Retinal pigment epithelial cell (primary cell): ENCODE measurements around the gene DPP6.

Experiments
- DNase-seq: peaks from one replicate; pipeline ENCODE4 v3.0.0-alpha.2; 2010; ENCODE audit warnings: low read depth
- H3K4me3 ChIP-seq: 2 replicates; pipeline ENCODE4 v1.5.1; 2011; ENCODE audit warnings: mild to moderate bottlenecking, low read length, control low read depth, moderate library complexity
- TF ChIP-seq, protein P1 (sequence below): conservative IDR thresholded peaks from 2 replicates; pipeline ENCODE4 v1.5.1; 2011; ENCODE audit warnings: low read depth, low read length, control low read depth, inconsistent platforms

The DPP6 gene

DNA sequence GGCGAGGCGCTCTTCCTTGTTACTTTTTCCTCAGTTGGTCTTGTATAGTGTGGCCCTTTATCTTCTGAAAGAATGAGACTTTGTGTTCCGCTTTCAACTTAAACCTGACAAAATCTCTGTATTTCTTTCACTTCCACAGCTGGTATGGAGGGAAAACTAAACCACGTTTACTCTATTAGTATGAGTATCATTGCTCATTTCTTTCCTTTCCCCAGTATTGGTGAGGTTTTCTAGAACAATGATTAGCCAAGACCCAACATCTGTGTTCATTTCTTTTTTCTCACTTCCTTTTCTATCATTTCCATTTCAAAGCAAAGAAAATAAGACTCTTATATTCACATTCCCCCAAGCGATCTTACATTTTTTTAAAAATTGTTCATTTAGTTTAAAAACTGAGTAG is 785.4 kb downstream of the DPP6 start:
- no peak overlapping the region for H3K4me3 ChIP-seq
- TF ChIP-seq, protein P1, sequence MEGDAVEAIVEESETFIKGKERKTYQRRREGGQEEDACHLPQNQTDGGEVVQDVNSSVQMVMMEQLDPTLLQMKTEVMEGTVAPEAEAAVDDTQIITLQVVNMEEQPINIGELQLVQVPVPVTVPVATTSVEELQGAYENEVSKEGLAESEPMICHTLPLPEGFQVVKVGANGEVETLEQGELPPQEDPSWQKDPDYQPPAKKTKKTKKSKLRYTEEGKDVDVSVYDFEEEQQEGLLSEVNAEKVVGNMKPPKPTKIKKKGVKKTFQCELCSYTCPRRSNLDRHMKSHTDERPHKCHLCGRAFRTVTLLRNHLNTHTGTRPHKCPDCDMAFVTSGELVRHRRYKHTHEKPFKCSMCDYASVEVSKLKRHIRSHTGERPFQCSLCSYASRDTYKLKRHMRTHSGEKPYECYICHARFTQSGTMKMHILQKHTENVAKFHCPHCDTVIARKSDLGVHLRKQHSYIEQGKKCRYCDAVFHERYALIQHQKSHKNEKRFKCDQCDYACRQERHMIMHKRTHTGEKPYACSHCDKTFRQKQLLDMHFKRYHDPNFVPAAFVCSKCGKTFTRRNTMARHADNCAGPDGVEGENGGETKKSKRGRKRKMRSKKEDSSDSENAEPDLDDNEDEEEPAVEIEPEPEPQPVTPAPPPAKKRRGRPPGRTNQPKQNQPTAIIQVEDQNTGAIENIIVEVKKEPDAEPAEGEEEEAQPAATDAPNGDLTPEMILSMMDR, result no peak
- no peak for DNase-seq

DNA sequence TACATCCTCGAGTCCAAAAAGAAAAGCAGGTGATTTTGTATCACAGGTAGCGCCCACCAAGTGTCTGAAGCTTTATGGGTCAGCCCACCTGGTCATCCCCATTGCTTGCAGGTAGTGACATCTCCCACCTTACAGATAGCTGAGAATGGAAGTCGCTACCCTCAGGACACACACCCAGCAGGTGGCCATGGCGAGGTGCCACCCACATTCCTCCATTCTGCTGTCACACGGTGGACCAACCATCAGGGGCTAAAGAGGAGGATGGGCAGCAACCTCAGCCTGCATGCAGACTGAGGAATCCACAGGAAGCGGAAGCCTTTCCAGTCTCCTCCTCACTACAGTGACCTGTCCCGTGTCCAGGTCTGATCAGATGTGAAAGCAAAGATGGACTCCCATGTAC is 787.9 kb downstream of the DPP6 start:
- DNase-seq, result no peak
- TF ChIP-seq, protein P1, result no peak
- H3K4me3 ChIP-seq, result no peak overlapping the region

DNA sequence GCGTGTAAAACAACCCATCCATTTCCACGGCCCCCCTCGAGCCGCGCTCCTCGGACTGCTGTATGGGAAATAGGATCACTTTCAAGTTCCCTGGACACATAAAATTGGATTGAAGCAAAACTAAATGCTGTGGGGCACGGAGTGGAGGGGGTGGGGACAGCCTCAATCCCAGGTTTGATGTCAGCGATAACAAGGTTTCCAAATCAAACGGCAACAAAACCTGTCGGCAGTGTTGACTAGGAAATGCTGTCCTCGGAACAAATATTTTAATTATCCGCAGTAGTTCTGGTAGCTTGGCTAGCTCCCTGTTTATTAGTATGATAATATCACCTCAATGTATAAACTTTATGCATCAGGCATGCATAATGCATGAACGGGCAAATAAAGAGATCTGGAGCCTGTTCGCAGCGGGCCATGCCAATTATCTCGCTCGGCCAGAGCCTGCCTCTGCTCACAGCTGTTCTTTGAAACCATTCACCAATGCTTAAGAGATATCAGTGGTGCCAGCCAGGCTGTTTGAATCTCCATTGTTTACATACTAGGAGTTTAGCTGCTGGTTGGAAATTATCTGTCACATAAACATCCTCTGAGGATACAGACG is 789.6 kb downstream of the DPP6 start:
- no peak overlapping the region for H3K4me3 ChIP-seq
- TF ChIP-seq, protein P1, result no peak

DNA sequence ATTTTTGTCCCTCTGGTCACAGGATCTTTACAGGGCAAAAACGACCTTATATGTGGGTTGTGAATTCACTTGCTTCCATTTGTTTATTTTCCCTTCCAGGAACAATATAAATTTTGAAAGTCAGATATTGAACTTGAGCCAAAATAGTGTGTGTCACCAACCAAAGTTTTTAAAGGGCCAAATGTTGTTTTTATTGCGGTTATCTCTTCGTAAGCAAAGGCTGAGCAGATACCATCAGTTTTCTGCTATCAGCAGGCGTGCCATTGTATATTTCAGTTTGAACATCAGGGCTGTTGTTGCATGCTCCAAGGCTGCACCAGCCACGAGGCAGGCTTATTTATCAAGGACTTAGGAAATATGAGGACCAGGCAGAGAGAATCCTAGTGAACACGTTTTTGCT is 790.4 kb downstream of the DPP6 start:
- H3K4me3 ChIP-seq, result no peak overlapping the region
- TF ChIP-seq, protein P1, result no peak

More for the DNA sequence above, 789.6 kb downstream of the DPP6 start:
- no peak for DNase-seq

DNA sequence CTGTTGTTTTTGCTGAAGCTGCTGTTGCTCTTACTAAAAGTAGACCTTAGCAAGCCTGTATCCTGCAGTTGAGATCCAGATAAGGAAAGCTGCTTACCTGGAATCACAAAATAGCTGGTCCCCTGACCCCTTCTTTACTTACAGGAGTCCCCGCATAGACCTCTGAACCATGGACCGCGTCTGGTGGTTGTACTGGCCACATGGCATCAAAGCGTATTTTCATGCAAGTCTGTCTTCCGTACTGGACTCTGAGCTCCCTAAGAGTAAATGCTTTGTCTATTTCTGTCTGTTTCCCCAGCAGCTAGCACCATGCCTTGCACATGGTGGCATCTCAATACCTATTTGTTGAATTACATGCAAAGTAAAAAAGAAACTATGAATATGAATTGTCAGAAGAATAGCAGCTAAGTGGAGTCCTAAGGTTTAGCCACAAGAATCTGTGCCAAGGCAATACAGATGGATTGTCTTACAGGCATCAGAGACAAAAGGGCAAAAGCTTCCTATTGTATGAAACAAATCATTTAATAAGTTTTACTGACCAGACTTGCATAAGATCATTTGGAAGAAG is 791.6 kb downstream of the DPP6 start:
- H3K4me3 ChIP-seq, result no peak overlapping the region
- TF ChIP-seq, protein P1, result no peak
- DNase-seq, result no peak

More for the DNA sequence above, 790.4 kb downstream of the DPP6 start:
- DNase-seq, result no peak

DNA sequence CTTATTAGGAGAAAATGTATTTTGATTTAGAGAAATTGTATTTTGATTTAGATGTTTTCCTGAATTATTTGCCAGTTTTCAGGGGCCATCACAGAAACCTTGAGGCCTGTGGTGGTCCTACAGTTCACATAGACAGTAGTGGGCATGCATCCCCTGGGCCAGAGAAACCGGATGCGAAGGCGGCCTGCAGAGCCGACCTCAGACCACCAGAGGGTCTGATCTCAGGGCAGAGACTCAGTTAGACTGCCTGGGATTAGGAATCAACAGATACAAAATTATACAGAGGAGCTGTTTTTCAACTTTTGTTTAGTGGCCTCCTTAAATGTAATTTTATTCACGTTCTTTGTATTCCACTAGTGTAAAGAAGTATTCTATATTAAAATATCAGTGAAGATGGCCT is 792.3 kb downstream of the DPP6 start:
- no peak for DNase-seq
- TF ChIP-seq, protein P1, result no peak
- H3K4me3 ChIP-seq, result no peak overlapping the region

DNA sequence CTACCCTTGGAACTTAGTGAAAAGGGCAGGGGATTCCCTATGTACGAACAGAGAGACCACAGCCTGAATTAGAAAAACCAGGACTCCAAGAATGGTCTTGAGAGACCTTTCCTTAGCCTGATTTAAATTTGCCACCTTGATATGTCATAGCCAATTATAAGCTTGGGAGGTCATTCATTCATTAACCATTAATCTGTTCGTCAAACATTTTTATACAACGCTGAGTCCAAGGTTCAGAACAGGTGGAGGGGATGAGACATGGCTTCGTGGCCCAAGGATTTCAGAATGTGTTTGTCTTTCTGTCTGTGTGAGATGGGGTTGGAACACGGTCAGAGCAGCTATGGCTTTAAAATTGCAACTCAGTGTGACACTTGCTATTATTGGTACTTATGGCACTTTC is 792.8 kb downstream of the DPP6 start:
- no peak overlapping the region for H3K4me3 ChIP-seq
- TF ChIP-seq, protein P1, result no peak
- no peak for DNase-seq
